ENCODE results near the gene KIAA1755. TPM values are rescaled to one million over a fixed set of nuclear protein-coding genes. Genes with fewer than 3 reads are reported as not detected.

KIAA1755 gene
- total and polyA plus RNA-seq, 10 donors: 0.51 to 7.3 (median 4.7) TPM

GRCh38 chr20:38197217-38197616, 63.3 kb downstream of the KIAA1755 start:
- Histone ChIP-seq H3K36me3 (no peaks in the 10 kb centered on the region), H3K27ac (peak overlapping the region in 6 of 8 donors; percentile 43 to 81 (median 77)), H3K4me3 (no peak overlapping the region), H3K9me3 (no peaks in the 10 kb centered on the region), H3K27me3 (replicated peaks in 1 of 7) (peaks cover 0 to 11% (median 0%) of the 10 kb centered on the region in 7 donors), H3K4me1 (peaks cover 0 to 33% (median 15%) of the 10 kb centered on the region in 6 donors)
- TF ChIP-seq CTCF (IDR thresholded peaks at IDR 0.05 in 8 of 11, conservative IDR thresholded peaks at IDR 0.05 in 3 of 11) (no peak), POLR2A (IDR thresholded peaks at IDR 0.05) (no peak)
- intact Hi-C loops (cut with DNase I; ENCODE audit: low total_unique reads): no loop called here
- no peak for DNase-seq
- 59 to 73% (median 63%) methylated on average over 5 of the region's 5 CpGs for WGBS, 5 donors

GRCh38 chr20:38196592-38196991, 63.9 kb downstream of the KIAA1755 start:
- TF ChIP-seq POLR2A (IDR thresholded peaks at IDR 0.05): no peak
- no peak for TF ChIP-seq CTCF (IDR thresholded peaks at IDR 0.05 in 8 of 11, conservative IDR thresholded peaks at IDR 0.05 in 3 of 11)
- peak in 2 of 3 donors; percentile 50 to 80 for TF ChIP-seq POLR2AphosphoS5 (IDR thresholded peaks at IDR 0.05)
- H3K36me3 ChIP-seq: no peaks in the 10 kb centered on the region
- peaks cover 0 to 11% (median 0%) of the 10 kb centered on the region in 7 donors for H3K27me3 ChIP-seq (replicated peaks in 1 of 7)
- peaks cover 0 to 33% (median 15%) of the 10 kb centered on the region in 6 donors for H3K4me1 ChIP-seq
- peak overlapping the region in 1 of 8 donors; percentile 30 for H3K4me3 ChIP-seq
- H3K9me3 ChIP-seq: no peaks in the 10 kb centered on the region
- peak; percentile 86 for DNase-seq
- peak overlapping the region in 7 of 8 donors; percentile 23 to 81 (median 77) for H3K27ac ChIP-seq
- 21 to 53% (median 36%) methylated on average over 2 to 5 of the region's 5 CpGs for WGBS, 5 donors
- intact Hi-C loops (cut with DNase I; ENCODE audit: low total_unique reads): no loop called here

GRCh38 chr20:38196076-38196475, 64.5 kb downstream of the KIAA1755 start:
- TF ChIP-seq POLR2AphosphoS5 (IDR thresholded peaks at IDR 0.05) (no peak), CTCF (IDR thresholded peaks at IDR 0.05 in 8 of 11, conservative IDR thresholded peaks at IDR 0.05 in 3 of 11) (no peak), POLR2A (IDR thresholded peaks at IDR 0.05) (no peak)
- H3K9me3 ChIP-seq: no peaks in the 10 kb centered on the region
- H3K36me3 ChIP-seq: no peaks in the 10 kb centered on the region
- peak overlapping the region in 1 of 8 donors; percentile 30 for H3K4me3 ChIP-seq
- 78 to 86% (median 82%) methylated on average over 4 of the region's 4 CpGs for WGBS, 5 donors
- peaks cover 0 to 33% (median 15%) of the 10 kb centered on the region in 6 donors for H3K4me1 ChIP-seq
- H3K27ac ChIP-seq: peak overlapping the region in 7 of 8 donors; percentile 23 to 81 (median 77)
- no peak for DNase-seq
- peaks cover 0 to 11% (median 0%) of the 10 kb centered on the region in 7 donors for H3K27me3 ChIP-seq (replicated peaks in 1 of 7)
- intact Hi-C loops (cut with DNase I; ENCODE audit: low total_unique reads): no loop called here

GRCh38 chr20:38195521-38195920, 65.0 kb downstream of the KIAA1755 start:
- Histone ChIP-seq H3K36me3 (no peaks in the 10 kb centered on the region), H3K4me1 (peaks cover 0 to 33% (median 15%) of the 10 kb centered on the region in 6 donors), H3K27me3 (replicated peaks in 1 of 7) (peaks cover 0 to 11% (median 0%) of the 10 kb centered on the region in 7 donors), H3K4me3 (no peak overlapping the region), H3K9me3 (no peaks in the 10 kb centered on the region), H3K27ac (peak overlapping the region in 1 of 8 donors; percentile 77)
- 68 to 80% (median 71%) methylated on average over 7 of the region's 7 CpGs for WGBS, 5 donors
- no peak for TF ChIP-seq POLR2AphosphoS5 (IDR thresholded peaks at IDR 0.05)
- TF ChIP-seq CTCF (IDR thresholded peaks at IDR 0.05 in 8 of 11, conservative IDR thresholded peaks at IDR 0.05 in 3 of 11): no peak
- TF ChIP-seq POLR2A (IDR thresholded peaks at IDR 0.05): no peak
- intact Hi-C loops (cut with DNase I; ENCODE audit: low total_unique reads): no loop called here
- DNase-seq: no peak

Measured in spleen (tissue), 11 donors.